IPS-20b (cell line): ENCODE data around the gene PRR20G.
"Not testable (repeated sequence)": the region's sequence is repeated elsewhere in the genome, so short reads cannot be mapped to it uniquely, and the experiment has no call there.

Experiments used
- H3K27ac ChIP-seq: one replicate; pipeline ENCODE4 v1.5.1; 2013; ENCODE audit warnings: low read length
- H3K27me3 ChIP-seq: 2 replicates; pipeline ENCODE4 v1.6.1; 2013; ENCODE audit warnings: mild to moderate bottlenecking, low read length, inconsistent platforms; ENCODE audit not compliant: insufficient read depth
- H3K36me3 ChIP-seq: 2 replicates; pipeline ENCODE4 v1.6.1; 2013; ENCODE audit warnings: low read depth, mild to moderate bottlenecking, inconsistent platforms, low read length, moderate library complexity; ENCODE audit not compliant: insufficient read depth
- H3K4me1 ChIP-seq: 2 replicates; pipeline ENCODE4 v1.6.1; 2013; ENCODE audit warnings: mild to moderate bottlenecking, control low read depth, inconsistent platforms, low read length, moderate library complexity; ENCODE audit not compliant: insufficient read depth
- H3K4me3 ChIP-seq: 2 replicates; pipeline ENCODE4 v1.5.1; 2013; ENCODE audit warnings: mild to moderate bottlenecking, low read length, inconsistent platforms
- H3K9ac ChIP-seq: 2 replicates; pipeline ENCODE4 v1.6.1; 2013; ENCODE audit warnings: low read depth, mild to moderate bottlenecking, inconsistent platforms, low read length, moderate library complexity
- H3K9me3 ChIP-seq: 2 replicates; pipeline ENCODE4 v1.6.1; 2013; ENCODE audit warnings: mild to moderate bottlenecking, low read depth, low read length, inconsistent platforms; ENCODE audit not compliant: insufficient read depth

PRR20G gene

GRCh38 chr3:127320529-127321121 lies 32.8 kb upstream of the PRR20G start:
- H3K4me1 ChIP-seq, result no peaks in the 10 kb centered on the region

GRCh38 chr3:127316685-127317084 lies 28.8 kb upstream of the PRR20G start:
- Histone ChIP-seq H3K4me1 (no peaks in the 10 kb centered on the region), H3K9ac (no peak overlapping the region), H3K27ac (no peak overlapping the region), H3K9me3 (no peaks in the 10 kb centered on the region), H3K27me3 (no peaks in the 10 kb centered on the region; the same call in 1 of the 2 replicates), H3K36me3 (no peaks in the 10 kb centered on the region), H3K4me3 (no peak overlapping the region)

More at GRCh38 chr3:127320529-127321121, 32.8 kb upstream of the PRR20G start:
- Histone ChIP-seq H3K9me3 (peaks cover 2% of the 10 kb centered on the region; the same call in 1 of the 2 replicates), H3K36me3 (no peaks in the 10 kb centered on the region), H3K27me3 (no peaks in the 10 kb centered on the region; the same call in 1 of the 2 replicates), H3K27ac (no peak overlapping the region), H3K4me3 (no peak overlapping the region), H3K9ac (no peak overlapping the region)

GRCh38 chr3:127312818-127313217 lies 25.0 kb upstream of the PRR20G start:
- H3K9ac ChIP-seq, result no peak overlapping the region

GRCh38 chr3:127308821-127309220 lies 21.0 kb upstream of the PRR20G start:
- not testable (repeated sequence) for H3K9ac ChIP-seq, H3K9me3 ChIP-seq, H3K36me3 ChIP-seq, H3K27ac ChIP-seq, H3K27me3 ChIP-seq, H3K4me1 ChIP-seq, H3K4me3 ChIP-seq

More at GRCh38 chr3:127312818-127313217, 25.0 kb upstream of the PRR20G start:
- Histone ChIP-seq H3K9me3 (no peaks in the 10 kb centered on the region), H3K36me3 (no peaks in the 10 kb centered on the region), H3K27me3 (no peaks in the 10 kb centered on the region; the same call in 1 of the 2 replicates), H3K4me3 (no peak overlapping the region), H3K27ac (no peak overlapping the region), H3K4me1 (no peaks in the 10 kb centered on the region)

- Histone ChIP-seq H3K9me3 (no peaks in the 10 kb centered on the region), H3K27ac (no peak overlapping the region), H3K36me3 (no peaks in the 10 kb centered on the region), H3K27me3 (no peaks in the 10 kb centered on the region; the same call in 1 of the 2 replicates), H3K4me3 (no peak overlapping the region), H3K4me1 (no peaks in the 10 kb centered on the region), H3K9ac (no peak overlapping the region)
These were observed 20.1 kb upstream of the PRR20G start for GRCh38 chr3:127307916-127308315.

GRCh38 chr3:127307112-127307835 lies 19.4 kb upstream of the PRR20G start:
- H3K36me3 ChIP-seq, result no peaks in the 10 kb centered on the region
- no peak overlapping the region for H3K4me3 ChIP-seq
- no peaks in the 10 kb centered on the region for H3K27me3 ChIP-seq
- no peak overlapping the region for H3K27ac ChIP-seq
- no peak overlapping the region for H3K9ac ChIP-seq
- H3K9me3 ChIP-seq, result no peaks in the 10 kb centered on the region
- H3K4me1 ChIP-seq, result no peaks in the 10 kb centered on the region

GRCh38 chr3:127306361-127307111 lies 18.7 kb upstream of the PRR20G start:
- Histone ChIP-seq H3K27ac (no peak overlapping the region), H3K4me3 (no peak overlapping the region), H3K9ac (no peak overlapping the region), H3K4me1 (no peaks in the 10 kb centered on the region), H3K9me3 (no peaks in the 10 kb centered on the region), H3K36me3 (no peaks in the 10 kb centered on the region), H3K27me3 (no peaks in the 10 kb centered on the region)

- no peak overlapping the region for H3K27ac ChIP-seq
- no peak overlapping the region for H3K4me3 ChIP-seq
- H3K4me1 ChIP-seq, result no peaks in the 10 kb centered on the region
- no peaks in the 10 kb centered on the region; the same call in 1 of the 2 replicates for H3K27me3 ChIP-seq
- no peak overlapping the region for H3K9ac ChIP-seq
- H3K9me3 ChIP-seq, result no peaks in the 10 kb centered on the region
- H3K36me3 ChIP-seq, result no peaks in the 10 kb centered on the region
These were observed 17.7 kb upstream of the PRR20G start for GRCh38 chr3:127305499-127306060.

- Histone ChIP-seq H3K9ac (no peak overlapping the region), H3K4me3 (no peak overlapping the region), H3K36me3 (no peaks in the 10 kb centered on the region), H3K4me1 (no peaks in the 10 kb centered on the region), H3K27me3 (no peaks in the 10 kb centered on the region; the same call in 1 of the 2 replicates), H3K9me3 (no peaks in the 10 kb centered on the region), H3K27ac (no peak overlapping the region)
These were observed 16.4 kb upstream of the PRR20G start for GRCh38 chr3:127304121-127304744.

- Histone ChIP-seq H3K36me3 (no peaks in the 10 kb centered on the region), H3K9ac (no peak overlapping the region), H3K4me3 (no peak overlapping the region), H3K27me3 (no peaks in the 10 kb centered on the region; the same call in 1 of the 2 replicates), H3K9me3 (no peaks in the 10 kb centered on the region), H3K27ac (no peak overlapping the region), H3K4me1 (no peaks in the 10 kb centered on the region)
These were observed 11.4 kb upstream of the PRR20G start for GRCh38 chr3:127299276-127299675.

GRCh38 chr3:127296959-127297358 lies 9.1 kb upstream of the PRR20G start:
- H3K36me3 ChIP-seq, result no peaks in the 10 kb centered on the region
- no peak overlapping the region for H3K27ac ChIP-seq
- H3K9ac ChIP-seq, result no peak overlapping the region
- no peak overlapping the region for H3K4me3 ChIP-seq
- H3K27me3 ChIP-seq, result no peaks in the 10 kb centered on the region; the same call in 1 of the 2 replicates
- no peaks in the 10 kb centered on the region for H3K9me3 ChIP-seq
- no peaks in the 10 kb centered on the region for H3K4me1 ChIP-seq
